Cerebellar nuclear complex (tissue), 1 donor: ENCODE data around the gene MORF4L1.
"Not testable (repeated sequence)": the region's sequence is repeated elsewhere in the genome, so short reads cannot be mapped to it uniquely, and the experiment has no call there.

ENCODE experiments used
- DNase-seq, 2 experiments: peaks; one replicate each; lab custom pipeline; 2025; lab: John Stamatoyannopoulos, UW

The MORF4L1 gene

GRCh38 chr15:78925956-78926743, 53.5 kb downstream of the MORF4L1 start:
- no peak for DNase-seq

- no peak for DNase-seq
These were observed 54.5 kb downstream of the MORF4L1 start for GRCh38 chr15:78927077-78927790.

- not testable (repeated sequence) for DNase-seq
These were observed 55.5 kb downstream of the MORF4L1 start for GRCh38 chr15:78928176-78928575.

GRCh38 chr15:78928616-78929093, 56.0 kb downstream of the MORF4L1 start:
- DNase-seq: no peak

GRCh38 chr15:78929536-78930264, 57.0 kb downstream of the MORF4L1 start:
- DNase-seq: no peak

- no peak for DNase-seq
These were observed 58.1 kb downstream of the MORF4L1 start for GRCh38 chr15:78930577-78931388.

GRCh38 chr15:78931439-78932257, 59.0 kb downstream of the MORF4L1 start:
- DNase-seq: no peak

GRCh38 chr15:78932258-78932808, 59.6 kb downstream of the MORF4L1 start:
- DNase-seq: no peak

GRCh38 chr15:78933187-78933822, 60.6 kb downstream of the MORF4L1 start:
- no peak for DNase-seq

- DNase-seq: no peak
These were observed 61.3 kb downstream of the MORF4L1 start for GRCh38 chr15:78933823-78934654.

GRCh38 chr15:78934655-78935023, 61.9 kb downstream of the MORF4L1 start:
- DNase-seq: no peak

GRCh38 chr15:78937132-78937739, 64.5 kb downstream of the MORF4L1 start:
- DNase-seq: no peak

- no peak for DNase-seq
These were observed 66.2 kb downstream of the MORF4L1 start for GRCh38 chr15:78938658-78939488.

- no peak for DNase-seq
These were observed 70.1 kb downstream of the MORF4L1 start for GRCh38 chr15:78942741-78943140.

- no peak for DNase-seq
These were observed 71.0 kb downstream of the MORF4L1 start for GRCh38 chr15:78943692-78944091.

- no peak for DNase-seq
These were observed 71.5 kb downstream of the MORF4L1 start for GRCh38 chr15:78944202-78944625.

GRCh38 chr15:78944669-78945407, 72.1 kb downstream of the MORF4L1 start, which contains the start of gene CTSH:
TSS of gene CTSH (minus strand) at chr15:78945046. CDS start at chr15:78944981, 65 bp downstream.
- DNase-seq: no peak
